K562 (cell line): ENCODE results near the gene CRLF1. TPM values are rescaled to one million over a fixed set of nuclear protein-coding genes. Genes with fewer than 3 reads are reported as not detected.

Experiments used
- CBFB ChIP-seq: sonication (generic); formaldehyde crosslinking; IDR thresholded peaks from 2 replicates; pipeline ENCODE4 v1.4.0; 2020; ENCODE audit warnings: mild to moderate bottlenecking, missing genetic modification reagents
- E2F3 ChIP-seq: fragments of 250-450 bp; sonication (Bioruptor Pico); IDR thresholded peaks from 2 replicates; pipeline ENCODE4 v1.4.0; 2020; ENCODE audit warnings: mild to moderate bottlenecking
- FOS ChIP-seq: IDR thresholded peaks from 3 replicates; pipeline ENCODE4 v1.6.1; 2011; ENCODE audit not compliant: insufficient read length; ENCODE audit errors: extremely low read depth
- GABPB1 ChIP-seq: sonication (generic); formaldehyde crosslinking; IDR thresholded peaks from 2 replicates; pipeline ENCODE4 v1.8.0; 2022; ENCODE audit warnings: mild to moderate bottlenecking, missing genetic modification reagents
- HNRNPH1 ChIP-seq: fragments of 200-400 bp; formaldehyde crosslinking; optimal IDR thresholded peaks from 2 replicates; pipeline ENCODE3; 2017; ENCODE audit warnings: low read depth, mild to moderate bottlenecking, low read length, moderate library complexity
- HNRNPL ChIP-seq: fragments of 200-400 bp; formaldehyde crosslinking; IDR thresholded peaks from 2 replicates; pipeline ENCODE4 v1.6.1; 2017; ENCODE audit warnings: low read depth, mild to moderate bottlenecking, low read length
- ILK ChIP-seq: fragments of 450-650 bp; IDR thresholded peaks from 2 replicates; pipeline ENCODE4 v1.6.1; 2016; ENCODE audit warnings: missing genetic modification characterization, low read depth, mild to moderate bottlenecking, missing compliant biosample characterization, moderate library complexity, borderline replicate concordance
- KLF16 ChIP-seq: IDR thresholded peaks from 2 replicates; pipeline ENCODE4 v1.6.1; 2016; ENCODE audit warnings: antibody characterized with exemption
- MBD2 ChIP-seq: sonication (generic); IDR thresholded peaks from 2 replicates; pipeline ENCODE4 v1.6.1; 2016; ENCODE audit warnings: low read depth, borderline replicate concordance
- NCOA1 ChIP-seq: fragments of 450-650 bp; IDR thresholded peaks from 2 replicates; pipeline ENCODE4 v1.6.1; 2016; ENCODE audit warnings: low read depth
- NFATC3 ChIP-seq: fragments of 450-650 bp; IDR thresholded peaks from 2 replicates; pipeline ENCODE4 v1.6.1; 2017; ENCODE audit warnings: mild to moderate bottlenecking
- PPARD ChIP-seq: fragments of 250-450 bp; sonication (Bioruptor Pico); IDR thresholded peaks from 2 replicates; pipeline ENCODE4 v1.8.0; 2022; ENCODE audit warnings: inconsistent platforms, mild to moderate bottlenecking, moderate library complexity
- RAD51 ChIP-seq: fragments of 450-650 bp; IDR thresholded peaks from 2 replicates; pipeline ENCODE4 v1.7.1; 2016; ENCODE audit warnings: low read depth, mild to moderate bottlenecking, borderline replicate concordance
- SMARCA5 ChIP-seq: fragments of 450-650 bp; IDR thresholded peaks from 2 replicates; pipeline ENCODE4 v1.6.1; 2016
- ZNF3 ChIP-seq: fragments of 250-450 bp; sonication (Bioruptor Pico); IDR thresholded peaks from 2 replicates; pipeline ENCODE4 v1.5.0; 2021; ENCODE audit warnings: mild to moderate bottlenecking, moderate library complexity
- ZNF431 ChIP-seq: sonication (generic); formaldehyde crosslinking; IDR thresholded peaks from 2 replicates; pipeline ENCODE4 v1.8.0; 2022; ENCODE audit warnings: mild to moderate bottlenecking, missing genetic modification reagents
- ZNF780A ChIP-seq: fragments of 250-450 bp; sonication (Bioruptor Pico); IDR thresholded peaks from 2 replicates; pipeline ENCODE4 v1.5.0; 2021; ENCODE audit warnings: mild to moderate bottlenecking
- ZNF830 ChIP-seq: fragments of 250-450 bp; sonication (Bioruptor Pico); IDR thresholded peaks from 2 replicates; pipeline ENCODE4 v1.5.0; 2021; ENCODE audit warnings: mild to moderate bottlenecking
- ZSCAN32 ChIP-seq: fragments of 450-650 bp; formaldehyde crosslinking; IDR thresholded peaks from 2 replicates; pipeline ENCODE4 v1.4.0; 2020; ENCODE audit warnings: mild to moderate bottlenecking, moderate library complexity
- polyA plus RNA-seq, 8 experiments: library from polyadenylated mRNA; depleted of rRNA in 4 of 8; stranded (reverse) in 5 of 8; unstranded in 3 of 8; fragments of >200 nt; fragmentation: Nextera tagmentation in 2 of 8; fragmentation: Illumina TruSeq in 1 of 8; extraction: Ambion mirVana in 2 of 8; extraction: Trizol in 1 of 8; gene quantifications; 2 replicates each; pipeline versions ENCODE4 v1.2.1 to v1.2.3, GENCODE V29; 2011 to 2014; ENCODE audit warnings: inconsistent platforms in 1 of 8, missing spikeins in 1 of 8
- total RNA-seq, 7 experiments: library from RNA; depleted of rRNA in 6 of 7; stranded (reverse); fragments of >200 nt in 6 of 7; fragmentation: Illumina TruSeq in 2 of 7; extraction: Trizol in 2 of 7; gene quantifications; 2 replicates each; pipeline versions ENCODE4 v1.2.1 to v1.2.3, GENCODE V29; 2011 to 2021; ENCODE audit warnings: low replicate concordance in 1 of 7
- TF ChIP-seq, protein P1 (sequence below): sonication (generic); formaldehyde crosslinking; IDR thresholded peaks from 2 replicates; pipeline ENCODE4 v1.8.1; 2023; ENCODE audit warnings: mild to moderate bottlenecking, missing genetic modification reagents
- TF ChIP-seq, protein P2 (sequence below): fragments of 250-450 bp; sonication (Bioruptor Pico); IDR thresholded peaks from 2 replicates; pipeline ENCODE4 v1.8.0; 2022; ENCODE audit warnings: inconsistent platforms, mild to moderate bottlenecking, moderate library complexity, borderline replicate concordance
- TF ChIP-seq, protein P3 (sequence below), 2 experiments: fragments of 150-350 bp in 1 of 2; IDR thresholded peaks; 2 replicates each; pipeline ENCODE4 v1.6.1; 2012 to 2016; ENCODE audit warnings: low read depth in 2 of 2, low read length in 2 of 2, mild to moderate bottlenecking in 1 of 2, moderate library complexity in 1 of 2
- TF ChIP-seq, protein P4 (sequence below): IDR thresholded peaks from 2 replicates; pipeline ENCODE4 v1.6.1; 2011; ENCODE audit not compliant: insufficient read length; ENCODE audit errors: extremely low read depth

Gene CRLF1
- total and polyA plus RNA-seq, 9 of the 15 experiments (the other 6 are each of a cell fraction or from before 2014, with no cell fraction given): 0.85 to 3.6 (median 1.7) TPM

DNA sequence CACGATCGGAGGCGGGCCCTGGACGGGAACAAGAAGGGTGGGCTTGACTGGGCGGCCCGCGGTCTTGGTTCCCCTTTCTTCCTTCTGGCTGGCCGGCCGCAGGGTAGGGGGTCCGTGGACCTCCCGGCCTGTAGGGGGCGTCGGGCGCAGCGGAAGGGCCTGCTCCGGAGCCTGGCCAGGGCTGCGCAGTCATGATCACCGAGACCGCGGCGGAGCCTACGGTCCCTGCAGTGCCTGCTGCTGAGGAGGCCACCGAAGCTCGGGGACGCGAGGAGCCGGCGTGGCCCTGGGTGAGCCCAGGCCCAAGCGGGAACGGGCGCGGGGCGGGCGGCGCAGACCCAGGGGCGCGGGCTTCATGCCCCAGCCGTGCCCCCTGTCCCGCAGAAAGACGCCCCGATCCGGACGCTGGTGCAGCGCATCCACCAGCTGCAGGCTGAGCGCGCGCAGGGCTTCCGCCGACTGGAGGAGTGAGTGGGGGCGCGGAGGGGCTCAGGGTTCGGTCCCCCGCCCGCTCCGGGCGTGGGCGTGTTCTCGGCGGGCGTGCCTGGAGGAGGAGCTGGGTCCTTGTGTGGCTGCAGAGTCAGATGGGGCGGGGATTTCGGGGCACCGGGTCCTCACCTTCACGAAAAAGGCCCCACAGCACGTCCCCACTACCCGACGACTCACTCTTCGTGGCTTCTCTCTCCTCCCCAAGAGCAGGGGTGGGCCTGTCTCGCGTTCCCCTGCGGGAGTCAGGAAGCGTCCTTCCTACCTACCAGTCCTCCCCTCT lies 17.8 kb downstream of the CRLF1 start, which contains the start of gene REX1BD (continued):
- TF ChIP-seq, protein P1, sequence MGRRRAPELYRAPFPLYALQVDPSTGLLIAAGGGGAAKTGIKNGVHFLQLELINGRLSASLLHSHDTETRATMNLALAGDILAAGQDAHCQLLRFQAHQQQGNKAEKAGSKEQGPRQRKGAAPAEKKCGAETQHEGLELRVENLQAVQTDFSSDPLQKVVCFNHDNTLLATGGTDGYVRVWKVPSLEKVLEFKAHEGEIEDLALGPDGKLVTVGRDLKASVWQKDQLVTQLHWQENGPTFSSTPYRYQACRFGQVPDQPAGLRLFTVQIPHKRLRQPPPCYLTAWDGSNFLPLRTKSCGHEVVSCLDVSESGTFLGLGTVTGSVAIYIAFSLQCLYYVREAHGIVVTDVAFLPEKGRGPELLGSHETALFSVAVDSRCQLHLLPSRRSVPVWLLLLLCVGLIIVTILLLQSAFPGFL (CRISPR knock-in tag): no peak
- TF ChIP-seq NCOA1 (no peak), ILK (tag) (no peak), E2F3 (CRISPR knock-in tag) (0 out of 2 replicates have a peak, but pooled peaks have one; percentile 50), SMARCA5 (peak; percentile 99), CBFB (CRISPR knock-in tag) (0 out of 2 replicates have a peak, but pooled peaks have one; percentile 50), HNRNPH1 (no peak), RAD51 (no peak), PPARD (CRISPR knock-in tag) (no peak), KLF16 (no peak), ZNF780A (CRISPR knock-in tag) (no peak), GABPB1 (peak; percentile 87), FOS (no peak), MBD2 (peak; percentile 23; the same call in 1 of the 2 replicates), ZSCAN32 (CRISPR knock-in tag) (peak; percentile 48; the same call in 1 of the 2 replicates), HNRNPL (peak; percentile 87), NFATC3 (no peak), ZNF3 (CRISPR knock-in tag) (no peak), ZNF431 (CRISPR knock-in tag) (no peak; the same call in 1 of the 2 replicates), ZNF830 (CRISPR knock-in tag) (peak; percentile 93; the same call in 1 of the 2 replicates)
- TF ChIP-seq, protein P2, sequence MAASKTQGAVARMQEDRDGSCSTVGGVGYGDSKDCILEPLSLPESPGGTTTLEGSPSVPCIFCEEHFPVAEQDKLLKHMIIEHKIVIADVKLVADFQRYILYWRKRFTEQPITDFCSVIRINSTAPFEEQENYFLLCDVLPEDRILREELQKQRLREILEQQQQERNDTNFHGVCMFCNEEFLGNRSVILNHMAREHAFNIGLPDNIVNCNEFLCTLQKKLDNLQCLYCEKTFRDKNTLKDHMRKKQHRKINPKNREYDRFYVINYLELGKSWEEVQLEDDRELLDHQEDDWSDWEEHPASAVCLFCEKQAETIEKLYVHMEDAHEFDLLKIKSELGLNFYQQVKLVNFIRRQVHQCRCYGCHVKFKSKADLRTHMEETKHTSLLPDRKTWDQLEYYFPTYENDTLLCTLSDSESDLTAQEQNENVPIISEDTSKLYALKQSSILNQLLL (CRISPR knock-in tag): no peak
- TF ChIP-seq, protein P3, sequence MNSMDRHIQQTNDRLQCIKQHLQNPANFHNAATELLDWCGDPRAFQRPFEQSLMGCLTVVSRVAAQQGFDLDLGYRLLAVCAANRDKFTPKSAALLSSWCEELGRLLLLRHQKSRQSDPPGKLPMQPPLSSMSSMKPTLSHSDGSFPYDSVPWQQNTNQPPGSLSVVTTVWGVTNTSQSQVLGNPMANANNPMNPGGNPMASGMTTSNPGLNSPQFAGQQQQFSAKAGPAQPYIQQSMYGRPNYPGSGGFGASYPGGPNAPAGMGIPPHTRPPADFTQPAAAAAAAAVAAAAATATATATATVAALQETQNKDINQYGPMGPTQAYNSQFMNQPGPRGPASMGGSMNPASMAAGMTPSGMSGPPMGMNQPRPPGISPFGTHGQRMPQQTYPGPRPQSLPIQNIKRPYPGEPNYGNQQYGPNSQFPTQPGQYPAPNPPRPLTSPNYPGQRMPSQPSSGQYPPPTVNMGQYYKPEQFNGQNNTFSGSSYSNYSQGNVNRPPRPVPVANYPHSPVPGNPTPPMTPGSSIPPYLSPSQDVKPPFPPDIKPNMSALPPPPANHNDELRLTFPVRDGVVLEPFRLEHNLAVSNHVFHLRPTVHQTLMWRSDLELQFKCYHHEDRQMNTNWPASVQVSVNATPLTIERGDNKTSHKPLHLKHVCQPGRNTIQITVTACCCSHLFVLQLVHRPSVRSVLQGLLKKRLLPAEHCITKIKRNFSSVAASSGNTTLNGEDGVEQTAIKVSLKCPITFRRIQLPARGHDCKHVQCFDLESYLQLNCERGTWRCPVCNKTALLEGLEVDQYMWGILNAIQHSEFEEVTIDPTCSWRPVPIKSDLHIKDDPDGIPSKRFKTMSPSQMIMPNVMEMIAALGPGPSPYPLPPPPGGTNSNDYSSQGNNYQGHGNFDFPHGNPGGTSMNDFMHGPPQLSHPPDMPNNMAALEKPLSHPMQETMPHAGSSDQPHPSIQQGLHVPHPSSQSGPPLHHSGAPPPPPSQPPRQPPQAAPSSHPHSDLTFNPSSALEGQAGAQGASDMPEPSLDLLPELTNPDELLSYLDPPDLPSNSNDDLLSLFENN (IDR thresholded peaks at IDR 0.05; ENCODE audit: low read depth in 2 of 2, low read length in 2 of 2): peak in 1 of 2 experiments; percentile 39; a peak in 1 of 4 replicates
- TF ChIP-seq, protein P4, sequence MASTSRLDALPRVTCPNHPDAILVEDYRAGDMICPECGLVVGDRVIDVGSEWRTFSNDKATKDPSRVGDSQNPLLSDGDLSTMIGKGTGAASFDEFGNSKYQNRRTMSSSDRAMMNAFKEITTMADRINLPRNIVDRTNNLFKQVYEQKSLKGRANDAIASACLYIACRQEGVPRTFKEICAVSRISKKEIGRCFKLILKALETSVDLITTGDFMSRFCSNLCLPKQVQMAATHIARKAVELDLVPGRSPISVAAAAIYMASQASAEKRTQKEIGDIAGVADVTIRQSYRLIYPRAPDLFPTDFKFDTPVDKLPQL: no peak
